Stimulated activated naive B cell treated with anti-CD40 and anti-IgM and Interleukin-4, amounts not matched to agents 10 μg/mL and 1 μg/mL and 100 μg/mL, for 72 hours (primary cell): Measurements from ENCODE around the gene FCHO2.
A peak's percentile ranks its signal among the peaks of the same experiment; 100 is the strongest.

Source experiments
- ATAC-seq, 2 donors: fragments of 150-1000 bp; cut with Tn5 transposase; replicated peaks; 2 replicates each; pipeline ENCODE4 v1.10.0; 2021; ENCODE audit warnings: moderate library complexity in 1 of 2
- DNase-seq: peaks from one replicate; pipeline ENCODE4 v3.0.0; 2021
- H3K27ac Mint-ChIP-seq: one replicate; pipeline ENCODE4 v1.8.0; 2022; ENCODE audit warnings: mild to moderate bottlenecking, mixed read lengths
- H3K27me3 Mint-ChIP-seq, 2 donors: one replicate each; pipeline ENCODE4 v1.8.0; 2022; ENCODE audit warnings: mixed read lengths in 2 of 2
- H3K36me3 Mint-ChIP-seq, 2 donors: one replicate each; pipeline ENCODE4 v1.8.0; 2022; ENCODE audit warnings: mixed read lengths in 2 of 2, mild to moderate bottlenecking in 1 of 2
- H3K4me1 Mint-ChIP-seq, 2 donors: one replicate each; pipeline ENCODE4 v1.8.0; 2022; ENCODE audit warnings: mixed read lengths in 2 of 2, mild to moderate bottlenecking in 1 of 2
- H3K4me3 Mint-ChIP-seq, 2 donors: one replicate each; pipeline ENCODE4 v1.8.0; 2022; ENCODE audit warnings: mild to moderate bottlenecking in 2 of 2, mixed read lengths in 2 of 2, moderate library complexity in 1 of 2
- H3K9me3 Mint-ChIP-seq, 2 donors: one replicate each; pipeline ENCODE4 v1.8.0; 2022; ENCODE audit warnings: mixed read lengths in 2 of 2, mild to moderate bottlenecking in 1 of 2

FCHO2 gene

GRCh38 chr5:73095564-73096238, 139.9 kb downstream of the FCHO2 start:
- Mint-ChIP-seq H3K36me3 (peaks cover 0 to 4% of the 10 kb centered on the region in 2 donors), H3K9me3 (peaks cover 0 to 5% of the 10 kb centered on the region in 2 donors), H3K4me3 (no peak overlapping the region), H3K27ac (no peak overlapping the region), H3K4me1 (peaks cover 2 to 6% of the 10 kb centered on the region in 2 donors), H3K27me3 (no peaks in the 10 kb centered on the region)
- ATAC-seq, result no peak
- no peak for DNase-seq

- peak; percentile 41 to 47 for ATAC-seq
- H3K36me3 Mint-ChIP-seq, result peaks cover 0 to 2% of the 10 kb centered on the region in 2 donors
- no peak for DNase-seq
These were observed 140.4 kb downstream of the FCHO2 start for GRCh38 chr5:73096239-73096575.

GRCh38 chr5:73097740-73098139, 141.9 kb downstream of the FCHO2 start:
- H3K27me3 Mint-ChIP-seq, result no peaks in the 10 kb centered on the region
- H3K27ac Mint-ChIP-seq, result no peak overlapping the region
- H3K9me3 Mint-ChIP-seq, result peaks cover 0 to 5% of the 10 kb centered on the region in 2 donors
- peaks cover 2 to 6% of the 10 kb centered on the region in 2 donors for H3K4me1 Mint-ChIP-seq
- ATAC-seq, result no peak
- no peaks in the 10 kb centered on the region for H3K36me3 Mint-ChIP-seq
- no peak overlapping the region for H3K4me3 Mint-ChIP-seq
- DNase-seq, result no peak

More at GRCh38 chr5:73096239-73096575, 140.4 kb downstream of the FCHO2 start:
- H3K4me1 Mint-ChIP-seq, result peaks cover 2 to 6% of the 10 kb centered on the region in 2 donors
- H3K27ac Mint-ChIP-seq, result no peak overlapping the region
- peaks cover 0 to 5% of the 10 kb centered on the region in 2 donors for H3K9me3 Mint-ChIP-seq
- H3K4me3 Mint-ChIP-seq, result no peak overlapping the region
- no peaks in the 10 kb centered on the region for H3K27me3 Mint-ChIP-seq

- no peak overlapping the region for H3K4me3 Mint-ChIP-seq
- no peak overlapping the region for H3K27ac Mint-ChIP-seq
These were observed 144.3 kb downstream of the FCHO2 start for GRCh38 chr5:73100109-73100508.

GRCh38 chr5:73103870-73104299, 148.0 kb downstream of the FCHO2 start:
- Mint-ChIP-seq H3K27ac (no peak overlapping the region), H3K4me3 (no peak overlapping the region), H3K27me3 (peaks cover 15 to 18% of the 10 kb centered on the region in 2 donors), H3K36me3 (no peaks in the 10 kb centered on the region), H3K9me3 (peaks cover 4% of the 10 kb centered on the region in 2 donors), H3K4me1 (peaks cover 2 to 6% of the 10 kb centered on the region in 2 donors)
- DNase-seq (no peak), ATAC-seq (no peak)

More at GRCh38 chr5:73100109-73100508, 144.3 kb downstream of the FCHO2 start:
- peak; percentile 76 to 89 for ATAC-seq
- H3K36me3 Mint-ChIP-seq, result no peaks in the 10 kb centered on the region
- H3K9me3 Mint-ChIP-seq, result peaks cover 4 to 5% of the 10 kb centered on the region in 2 donors
- peaks cover 10 to 12% of the 10 kb centered on the region in 2 donors for H3K27me3 Mint-ChIP-seq
- H3K4me1 Mint-ChIP-seq, result peaks cover 2 to 6% of the 10 kb centered on the region in 2 donors
- no peak for DNase-seq

- peaks cover 2 to 6% of the 10 kb centered on the region in 2 donors for H3K4me1 Mint-ChIP-seq
- H3K27ac Mint-ChIP-seq, result no peak overlapping the region
- peaks cover 4% of the 10 kb centered on the region in 2 donors for H3K9me3 Mint-ChIP-seq
- peaks cover 17 to 19% of the 10 kb centered on the region in 2 donors for H3K27me3 Mint-ChIP-seq
- DNase-seq (no peak), ATAC-seq (no peak)
- H3K4me3 Mint-ChIP-seq, result no peak overlapping the region
- H3K36me3 Mint-ChIP-seq, result no peaks in the 10 kb centered on the region
These were observed 148.5 kb downstream of the FCHO2 start for GRCh38 chr5:73104326-73104725.

GRCh38 chr5:73106335-73106734, 150.5 kb downstream of the FCHO2 start:
- DNase-seq (no peak), ATAC-seq (no peak)
- H3K9me3 Mint-ChIP-seq, result peaks cover 4% of the 10 kb centered on the region in 2 donors
- H3K4me1 Mint-ChIP-seq, result no peaks in the 10 kb centered on the region
- H3K27me3 Mint-ChIP-seq, result peaks cover 22 to 34% of the 10 kb centered on the region in 2 donors
- no peaks in the 10 kb centered on the region for H3K36me3 Mint-ChIP-seq
- H3K4me3 Mint-ChIP-seq, result no peak overlapping the region
- no peak overlapping the region for H3K27ac Mint-ChIP-seq

GRCh38 chr5:73110190-73110589, 154.3 kb downstream of the FCHO2 start:
- Mint-ChIP-seq H3K27me3 (peaks cover 24 to 48% of the 10 kb centered on the region in 2 donors), H3K36me3 (no peaks in the 10 kb centered on the region), H3K4me1 (no peaks in the 10 kb centered on the region), H3K4me3 (no peak overlapping the region), H3K9me3 (peaks cover 0 to 8% of the 10 kb centered on the region in 2 donors), H3K27ac (no peak overlapping the region)
- DNase-seq (no peak), ATAC-seq (no peak)

GRCh38 chr5:73111536-73111935, 155.7 kb downstream of the FCHO2 start:
- Mint-ChIP-seq H3K36me3 (no peaks in the 10 kb centered on the region), H3K9me3 (peaks cover 0 to 8% of the 10 kb centered on the region in 2 donors), H3K4me1 (no peaks in the 10 kb centered on the region), H3K4me3 (no peak overlapping the region), H3K27ac (no peak overlapping the region), H3K27me3 (peaks cover 25 to 50% of the 10 kb centered on the region in 2 donors)
- DNase-seq, result no peak
- ATAC-seq, result no peak

- Mint-ChIP-seq H3K4me1 (no peaks in the 10 kb centered on the region), H3K27me3 (peaks cover 34 to 59% of the 10 kb centered on the region in 2 donors), H3K9me3 (peaks cover 0 to 9% of the 10 kb centered on the region in 2 donors), H3K4me3 (no peak overlapping the region), H3K27ac (no peak overlapping the region), H3K36me3 (no peaks in the 10 kb centered on the region)
- no peak for DNase-seq
- no peak for ATAC-seq
These were observed 156.5 kb downstream of the FCHO2 start for GRCh38 chr5:73112359-73112758.

GRCh38 chr5:73114044-73114688, 158.3 kb downstream of the FCHO2 start:
- Mint-ChIP-seq H3K27me3 (peaks cover 36 to 68% of the 10 kb centered on the region in 2 donors), H3K4me3 (no peak overlapping the region), H3K36me3 (no peaks in the 10 kb centered on the region), H3K4me1 (no peaks in the 10 kb centered on the region), H3K27ac (no peak overlapping the region), H3K9me3 (peaks cover 0 to 9% of the 10 kb centered on the region in 2 donors)
- DNase-seq (no peak), ATAC-seq (no peak)

GRCh38 chr5:73115399-73116051, 159.7 kb downstream of the FCHO2 start:
- no peak for DNase-seq
- Mint-ChIP-seq H3K4me1 (peaks cover 3 to 4% of the 10 kb centered on the region in 2 donors), H3K36me3 (no peaks in the 10 kb centered on the region), H3K27me3 (peaks cover 38 to 65% of the 10 kb centered on the region in 2 donors), H3K4me3 (no peak overlapping the region), H3K9me3 (peaks cover 0 to 9% of the 10 kb centered on the region in 2 donors), H3K27ac (no peak overlapping the region)
- no peak for ATAC-seq

- ATAC-seq (no peak), DNase-seq (no peak)
- peaks cover 45 to 70% of the 10 kb centered on the region in 2 donors for H3K27me3 Mint-ChIP-seq
- no peaks in the 10 kb centered on the region for H3K36me3 Mint-ChIP-seq
- no peak overlapping the region for H3K27ac Mint-ChIP-seq
- no peak overlapping the region for H3K4me3 Mint-ChIP-seq
- H3K9me3 Mint-ChIP-seq, result peaks cover 0 to 9% of the 10 kb centered on the region in 2 donors
- H3K4me1 Mint-ChIP-seq, result peaks cover 4 to 5% of the 10 kb centered on the region in 2 donors
These were observed 160.7 kb downstream of the FCHO2 start for GRCh38 chr5:73116506-73116905.

- Mint-ChIP-seq H3K9me3 (peaks cover 0 to 9% of the 10 kb centered on the region in 2 donors), H3K27me3 (peaks cover 48 to 74% of the 10 kb centered on the region in 2 donors), H3K4me3 (no peak overlapping the region), H3K27ac (no peak overlapping the region), H3K36me3 (no peaks in the 10 kb centered on the region), H3K4me1 (peaks cover 4 to 5% of the 10 kb centered on the region in 2 donors)
- DNase-seq (no peak), ATAC-seq (no peak)
These were observed 161.4 kb downstream of the FCHO2 start for GRCh38 chr5:73117088-73117740.
